Right lobe of liver (tissue), 4 donors: ENCODE results near the gene HSFY2.
"Not testable (repeated sequence)": the region's sequence is repeated elsewhere in the genome, so short reads cannot be mapped to it uniquely, and the experiment has no call there.

ENCODE experiments used
- CTCF ChIP-seq, 4 donors: fragments of 200-600 bp in 3 of 4; fragments of 450-650 bp in 1 of 4; IDR thresholded peaks; one replicate each; pipeline versions ENCODE4 v1.5.1 to v1.8.0; 2016 to 2022; ENCODE audit warnings: antibody characterized with exemption in 4 of 4, mild to moderate bottlenecking in 2 of 4
- POLR2A ChIP-seq: fragments of 450-650 bp; IDR thresholded peaks from one replicate; pipeline ENCODE4 v1.6.1; 2017; ENCODE audit warnings: antibody characterized with exemption, mild to moderate bottlenecking
- donor health status: DM: no; HTN: no; CAD: no.
- donor health status: DM: no; HTN: no; CAD: no.
- donor health status: DM: no; HTN: yes; CAD: no.

GRCh38 chrY:18753133-18753815 lies 20.3 kb downstream of the HSFY2 start:
- TF ChIP-seq CTCF (IDR thresholded peaks at IDR 0.05); POLR2A: not testable (repeated sequence)
